K562 (cell line): ENCODE measurements around the gene TOR1AIP2. TPM values are rescaled to one million over a fixed set of nuclear protein-coding genes. Genes with fewer than 3 reads are reported as not detected.

ENCODE experiments used
- ATAC-seq: fragments of 200-7000 bp; cut with Tn5 transposase; 3 replicates; pipeline ENCODE4 v1.9.1; 2020; ENCODE audit warnings: moderate library complexity
- BruUV-seq: library from RNA; stranded (reverse); fragments of 400-500 nt; replicated peaks from 2 replicates; lab custom pipeline; 2021; lab: Mats Ljungman, UMichigan
- CTCF ChIA-PET: fragments of 300-600 bp; formaldehyde crosslinking; extraction: SDS; loops from one replicate; lab custom pipeline; 2021; ENCODE audit warnings: low intra/inter-chr PET ratio; lab: Yijun Ruan, JAX
- POLR2A ChIA-PET: fragments of 300-600, 350-650 bp; sonication (Branson Sonifier 250); formaldehyde crosslinking; extraction: SDS; loops from one replicate; lab custom pipeline; 2021; ENCODE audit warnings: antibody characterized with exemption, inconsistent platforms; lab: Yijun Ruan, JAX
- DNase-seq, 4 experiments: peaks; one replicate each; pipeline versions ENCODE4 v3.0.0 to v3.0.0-alpha.2; 2011 to 2018; ENCODE audit warnings: low spot score in 3 of 4, mixed read lengths in 3 of 4; ENCODE audit errors: extremely low read depth in 1 of 4
- FAIRE-seq: peaks from 2 replicates; lab custom pipeline; 2011; peaks lifted over from hg19 to GRCh38; lab: Jason Lieb, UNC
- H2AFZ ChIP-seq: 2 replicates; pipeline ENCODE4 v1.6.0; 2011; ENCODE audit warnings: low read depth, low read length, control low read depth, inconsistent platforms
- H3K27ac ChIP-seq: fragments of 200-600 bp; 3 replicates; pipeline ENCODE4 v1.8.0; 2011; ENCODE audit warnings: low read depth, mild to moderate bottlenecking, control low read depth, inconsistent platforms, low read length, moderate library complexity, mixed read lengths; ENCODE audit errors: extremely low read depth
- H3K27me3 ChIP-seq, 2 experiments: fragments of 300-600 bp in 1 of 2; 2 replicates in 1 of 2; 3 replicates in 1 of 2; pipeline versions ENCODE4 v1.6.0 to v1.8.0; 2011; ENCODE audit warnings: inconsistent platforms in 2 of 2, low read length in 2 of 2, mild to moderate bottlenecking in 1 of 2, mixed read lengths in 1 of 2, moderate library complexity in 1 of 2; ENCODE audit not compliant: control insufficient read depth in 2 of 2, insufficient read depth in 2 of 2
- H3K36me3 ChIP-seq: fragments of 300-600 bp; 3 replicates; pipeline ENCODE4 v1.8.0; 2011; ENCODE audit warnings: mild to moderate bottlenecking, low read length, inconsistent platforms; ENCODE audit not compliant: control insufficient read depth, insufficient read depth
- H3K4me1 ChIP-seq, 2 experiments: fragments of 200-600 bp in 1 of 2; replicated peaks in 1 of 2; 2 replicates in 1 of 2; 3 replicates in 1 of 2; pipeline versions ENCODE4 v1.5.1 to v1.8.0; 2011; ENCODE audit warnings: inconsistent platforms in 2 of 2, low read length in 2 of 2, mild to moderate bottlenecking in 1 of 2, mixed read lengths in 1 of 2, moderate library complexity in 1 of 2; ENCODE audit not compliant: control insufficient read depth in 2 of 2, insufficient read depth in 2 of 2
- H3K4me2 ChIP-seq: 2 replicates; pipeline ENCODE4 v1.6.1; 2011; ENCODE audit warnings: low read length, control low read depth, inconsistent platforms, mixed read lengths; ENCODE audit not compliant: insufficient read depth
- H3K4me3 ChIP-seq: fragments of 200-600 bp; sonication (generic), shearing (Covaris generic); 2 replicates; pipeline ENCODE4 v1.5.1; 2016; ENCODE audit warnings: control low read depth, inconsistent platforms
- H3K79me2 ChIP-seq: fragments of 200-600 bp; 3 replicates; pipeline ENCODE4 v1.8.0; 2011; ENCODE audit warnings: low read length, inconsistent platforms; ENCODE audit not compliant: control insufficient read depth, insufficient read depth
- H3K9ac ChIP-seq, 2 experiments: 2 replicates each; pipeline versions ENCODE4 v1.6.0 to v1.6.1; 2011; ENCODE audit warnings: low read depth in 2 of 2, low read length in 2 of 2, control low read depth in 1 of 2, inconsistent platforms in 1 of 2, mild to moderate bottlenecking in 1 of 2, mixed read lengths in 1 of 2; ENCODE audit not compliant: insufficient read depth in 1 of 2
- H3K9me1 ChIP-seq: one replicate; pipeline ENCODE4 v1.6.0; 2011; ENCODE audit warnings: inconsistent platforms, mild to moderate bottlenecking, low read length, moderate library complexity; ENCODE audit not compliant: control insufficient read depth, insufficient read depth
- H3K9me3 ChIP-seq: replicated peaks from 2 replicates; pipeline ENCODE4 v1.5.1; 2011; ENCODE audit warnings: low read depth, low read length, inconsistent platforms; ENCODE audit not compliant: control insufficient read depth, insufficient read depth
- H4K20me1 ChIP-seq: replicated peaks from 2 replicates; pipeline ENCODE4 v1.6.1; 2011; ENCODE audit warnings: low read length, inconsistent platforms, mixed read lengths; ENCODE audit not compliant: control insufficient read depth, insufficient read depth
- ETV1 ChIP-seq: fragments of 450-650 bp; conservative IDR thresholded peaks from 2 replicates; pipeline ENCODE4 v1.6.1; 2016; ENCODE audit warnings: missing genetic modification characterization, control low read depth, low read depth, missing compliant biosample characterization
- ZC3H4 ChIP-seq: sonication (generic); formaldehyde crosslinking; IDR thresholded peaks from 2 replicates; pipeline ENCODE4 v1.9.0; 2021; ENCODE audit warnings: missing genetic modification reagents, borderline replicate concordance
- ZNF347 ChIP-seq: fragments of 450-650 bp; formaldehyde crosslinking; IDR thresholded peaks from 2 replicates; pipeline ENCODE4 v1.4.0; 2020; ENCODE audit warnings: low read depth, mild to moderate bottlenecking, moderate library complexity
- ZNF431 ChIP-seq: sonication (generic); formaldehyde crosslinking; IDR thresholded peaks from 2 replicates; pipeline ENCODE4 v1.8.0; 2022; ENCODE audit warnings: mild to moderate bottlenecking, missing genetic modification reagents
- ZNF830 ChIP-seq: fragments of 250-450 bp; sonication (Bioruptor Pico); IDR thresholded peaks from 2 replicates; pipeline ENCODE4 v1.5.0; 2021; ENCODE audit warnings: mild to moderate bottlenecking
- WGBS: fragments of 100-300 bp; shearing (Covaris generic); methylation state at CpG from one replicate; pipeline ENCODE4 v1.1.6; 2016; ENCODE audit warnings: low coverage, mixed read lengths; ENCODE audit not compliant: insufficient coverage; ENCODE audit errors: missing lambda C conversion rate; 5-methylcytosine and 5-hydroxymethylcytosine counted together
- in situ Hi-C: fragments of 300-500 bp; cut with MboI; formaldehyde crosslinking; loops from 4 replicates; pipeline ENCODE4 v1.15.0; 2018; ENCODE audit warnings: inconsistent platforms, mixed read lengths
- intact Hi-C: fragments of 100-400 bp; cut with micrococcal nuclease; formaldehyde crosslinking; loops from 2 replicates; pipeline ENCODE4 v1.14.2; 2022
- polyA plus RNA-seq, 8 experiments: library from polyadenylated mRNA; depleted of rRNA in 4 of 8; stranded (reverse) in 5 of 8; unstranded in 3 of 8; fragments of >200 nt; fragmentation: Nextera tagmentation in 2 of 8; fragmentation: Illumina TruSeq in 1 of 8; extraction: Ambion mirVana in 2 of 8; extraction: Trizol in 1 of 8; gene quantifications; 2 replicates each; pipeline versions ENCODE4 v1.2.1 to v1.2.3, GENCODE V29; 2011 to 2014; ENCODE audit warnings: inconsistent platforms in 1 of 8, missing spikeins in 1 of 8
- total RNA-seq, 7 experiments: library from RNA; depleted of rRNA in 6 of 7; stranded (reverse); fragments of >200 nt in 6 of 7; fragmentation: Illumina TruSeq in 2 of 7; extraction: Trizol in 2 of 7; gene quantifications; 2 replicates each; pipeline versions ENCODE4 v1.2.1 to v1.2.3, GENCODE V29; 2011 to 2021; ENCODE audit warnings: low replicate concordance in 1 of 7
- TF ChIP-seq, protein P1 (sequence below): sonication (generic); formaldehyde crosslinking; IDR thresholded peaks from 2 replicates; pipeline ENCODE4 v1.9.0; 2022; ENCODE audit warnings: mild to moderate bottlenecking, missing genetic modification reagents
- TF ChIP-seq, protein P2 (sequence below): fragments of 450-650 bp; formaldehyde crosslinking; IDR thresholded peaks from 2 replicates; pipeline ENCODE4 v1.4.0; 2020; ENCODE audit warnings: mild to moderate bottlenecking, moderate library complexity
- TF ChIP-seq, protein P3 (sequence below): fragments of 250-450 bp; sonication (Bioruptor Pico); IDR thresholded peaks from 2 replicates; pipeline ENCODE4 v1.4.0; 2020; ENCODE audit warnings: mild to moderate bottlenecking, moderate library complexity
- TF ChIP-seq, protein P4 (sequence below): fragments of 450-650 bp; formaldehyde crosslinking; IDR thresholded peaks from 2 replicates; pipeline ENCODE4 v1.4.0; 2020; ENCODE audit warnings: mild to moderate bottlenecking, mixed read lengths

The TOR1AIP2 gene
- total and polyA plus RNA-seq, 9 of the 15 experiments (the other 6 are each of a cell fraction or from before 2014, with no cell fraction given) = 16.7 to 122 (median 41.4) TPM

DNA sequence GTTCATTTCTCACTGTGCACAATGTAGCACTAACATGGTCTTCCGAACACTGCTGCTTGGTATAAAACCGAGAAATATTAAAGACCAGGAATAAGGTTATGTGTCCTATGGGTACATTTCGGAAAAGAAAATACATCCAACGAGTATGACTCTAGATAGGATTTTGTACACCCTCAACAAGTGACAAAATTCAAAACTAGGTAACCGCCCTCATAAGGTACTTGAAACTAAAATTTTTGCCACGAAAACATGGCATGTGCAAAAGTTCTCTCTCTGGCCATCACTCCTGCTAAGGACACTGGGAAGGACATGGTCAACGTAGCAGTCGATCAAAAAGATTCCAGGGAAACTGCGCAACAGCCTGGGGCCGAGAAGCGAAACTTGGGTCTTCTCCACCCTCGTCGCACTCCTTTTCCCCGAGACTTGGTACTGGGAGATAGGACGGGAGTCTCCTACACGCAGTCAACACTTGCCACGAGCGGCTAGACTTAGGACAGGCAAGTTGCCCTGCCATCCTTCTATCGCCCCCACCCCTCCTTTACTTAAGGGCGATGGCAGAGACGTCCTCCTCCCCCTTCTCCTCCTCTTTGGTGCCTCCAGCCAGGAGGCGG is 4.1 kb upstream of the TOR1AIP2 start:
- POLR2A ChIA-PET = interaction anchor here (0.6 to 2.1 kb wide), 20 partner anchors 12 to 1645 kb away, joined by 3 to 15 read pairs (median 4); partner anchors contain the start of gene CEP350
- TSS peak; percentile 65 for BruUV-seq
- H3K9ac ChIP-seq = peak overlapping the region; percentile 97 to 98
- ATAC-seq (peak; percentile 59), DNase-seq (peak in 2 of 4 experiments; percentile 73 to 88), FAIRE-seq (no peak)
- H3K36me3 ChIP-seq = peaks cover 27% of the 10 kb centered on the region; the same call in 2 of the 3 replicates
- WGBS = under 1% methylated on average over 19 of the region's 22 CpGs
- intact Hi-C loops = loop anchor here (2.0 to 10.0 kb wide), 2 partner anchors 73 to 173 kb away; partner anchors contain the start of gene CEP350
- peaks cover 63% of the 10 kb centered on the region for H3K79me2 ChIP-seq
- H3K9me3 ChIP-seq = no peaks in the 10 kb centered on the region
- CTCF ChIA-PET = interaction anchor here (0.8 kb wide), 1 partner anchor 72 kb away, joined by 4 read pairs; no protein-coding TSS in a partner anchor
- H3K4me1 ChIP-seq = peaks cover 12% of the 10 kb centered on the region in 2 experiments; a peak in 4 of 5 replicates
- no peaks in the 10 kb centered on the region for H3K9me1 ChIP-seq
- H3K4me3 ChIP-seq = peak overlapping the region; percentile 87
- H3K27ac ChIP-seq = peak overlapping the region; percentile 98
- peak overlapping the region; percentile 98 for H2AFZ ChIP-seq
- no peaks in the 10 kb centered on the region for H4K20me1 ChIP-seq
- H3K4me2 ChIP-seq = peak overlapping the region; percentile 98
- in situ Hi-C loops = no loop called here
- no peaks in the 10 kb centered on the region for H3K27me3 ChIP-seq
- peak; percentile 97; the same call in 1 of the 2 replicates for TF ChIP-seq ZC3H4 (CRISPR knock-in tag)
- TF ChIP-seq ETV1 (tag) = 0 out of 2 replicates have a peak, but pooled peaks have one; percentile 17
- TF ChIP-seq ZNF830 (CRISPR knock-in tag) = 0 out of 2 replicates have a peak, but pooled peaks have one; percentile 88
- TF ChIP-seq, protein P1, sequence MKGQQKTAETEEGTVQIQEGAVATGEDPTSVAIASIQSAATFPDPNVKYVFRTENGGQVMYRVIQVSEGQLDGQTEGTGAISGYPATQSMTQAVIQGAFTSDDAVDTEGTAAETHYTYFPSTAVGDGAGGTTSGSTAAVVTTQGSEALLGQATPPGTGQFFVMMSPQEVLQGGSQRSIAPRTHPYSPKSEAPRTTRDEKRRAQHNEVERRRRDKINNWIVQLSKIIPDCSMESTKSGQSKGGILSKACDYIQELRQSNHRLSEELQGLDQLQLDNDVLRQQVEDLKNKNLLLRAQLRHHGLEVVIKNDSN (CRISPR knock-in tag) = peak; percentile 67
- TF ChIP-seq, protein P2, sequence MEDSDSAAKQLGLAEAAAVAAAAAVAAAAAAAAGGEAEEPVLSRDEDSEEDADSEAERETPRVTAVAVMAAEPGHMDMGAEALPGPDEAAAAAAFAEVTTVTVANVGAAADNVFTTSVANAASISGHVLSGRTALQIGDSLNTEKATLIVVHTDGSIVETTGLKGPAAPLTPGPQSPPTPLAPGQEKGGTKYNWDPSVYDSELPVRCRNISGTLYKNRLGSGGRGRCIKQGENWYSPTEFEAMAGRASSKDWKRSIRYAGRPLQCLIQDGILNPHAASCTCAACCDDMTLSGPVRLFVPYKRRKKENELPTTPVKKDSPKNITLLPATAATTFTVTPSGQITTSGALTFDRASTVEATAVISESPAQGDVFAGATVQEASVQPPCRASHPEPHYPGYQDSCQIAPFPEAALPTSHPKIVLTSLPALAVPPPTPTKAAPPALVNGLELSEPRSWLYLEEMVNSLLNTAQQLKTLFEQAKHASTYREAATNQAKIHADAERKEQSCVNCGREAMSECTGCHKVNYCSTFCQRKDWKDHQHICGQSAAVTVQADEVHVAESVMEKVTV (CRISPR knock-in tag) = no peak
- peak; percentile 82; the same call in 1 of the 2 replicates for TF ChIP-seq ZNF431 (CRISPR knock-in tag)
- TF ChIP-seq, protein P3, sequence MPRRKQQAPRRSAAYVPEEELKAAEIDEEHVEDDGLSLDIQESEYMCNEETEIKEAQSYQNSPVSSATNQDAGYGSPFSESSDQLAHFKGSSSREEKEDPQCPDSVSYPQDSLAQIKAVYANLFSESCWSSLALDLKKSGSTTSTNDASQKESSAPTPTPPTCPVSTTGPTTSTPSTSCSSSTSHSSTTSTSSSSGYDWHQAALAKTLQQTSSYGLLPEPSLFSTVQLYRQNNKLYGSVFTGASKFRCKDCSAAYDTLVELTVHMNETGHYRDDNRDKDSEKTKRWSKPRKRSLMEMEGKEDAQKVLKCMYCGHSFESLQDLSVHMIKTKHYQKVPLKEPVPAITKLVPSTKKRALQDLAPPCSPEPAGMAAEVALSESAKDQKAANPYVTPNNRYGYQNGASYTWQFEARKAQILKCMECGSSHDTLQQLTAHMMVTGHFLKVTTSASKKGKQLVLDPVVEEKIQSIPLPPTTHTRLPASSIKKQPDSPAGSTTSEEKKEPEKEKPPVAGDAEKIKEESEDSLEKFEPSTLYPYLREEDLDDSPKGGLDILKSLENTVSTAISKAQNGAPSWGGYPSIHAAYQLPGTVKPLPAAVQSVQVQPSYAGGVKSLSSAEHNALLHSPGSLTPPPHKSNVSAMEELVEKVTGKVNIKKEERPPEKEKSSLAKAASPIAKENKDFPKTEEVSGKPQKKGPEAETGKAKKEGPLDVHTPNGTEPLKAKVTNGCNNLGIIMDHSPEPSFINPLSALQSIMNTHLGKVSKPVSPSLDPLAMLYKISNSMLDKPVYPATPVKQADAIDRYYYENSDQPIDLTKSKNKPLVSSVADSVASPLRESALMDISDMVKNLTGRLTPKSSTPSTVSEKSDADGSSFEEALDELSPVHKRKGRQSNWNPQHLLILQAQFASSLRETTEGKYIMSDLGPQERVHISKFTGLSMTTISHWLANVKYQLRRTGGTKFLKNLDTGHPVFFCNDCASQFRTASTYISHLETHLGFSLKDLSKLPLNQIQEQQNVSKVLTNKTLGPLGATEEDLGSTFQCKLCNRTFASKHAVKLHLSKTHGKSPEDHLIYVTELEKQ = no peak
- TF ChIP-seq, protein P4, sequence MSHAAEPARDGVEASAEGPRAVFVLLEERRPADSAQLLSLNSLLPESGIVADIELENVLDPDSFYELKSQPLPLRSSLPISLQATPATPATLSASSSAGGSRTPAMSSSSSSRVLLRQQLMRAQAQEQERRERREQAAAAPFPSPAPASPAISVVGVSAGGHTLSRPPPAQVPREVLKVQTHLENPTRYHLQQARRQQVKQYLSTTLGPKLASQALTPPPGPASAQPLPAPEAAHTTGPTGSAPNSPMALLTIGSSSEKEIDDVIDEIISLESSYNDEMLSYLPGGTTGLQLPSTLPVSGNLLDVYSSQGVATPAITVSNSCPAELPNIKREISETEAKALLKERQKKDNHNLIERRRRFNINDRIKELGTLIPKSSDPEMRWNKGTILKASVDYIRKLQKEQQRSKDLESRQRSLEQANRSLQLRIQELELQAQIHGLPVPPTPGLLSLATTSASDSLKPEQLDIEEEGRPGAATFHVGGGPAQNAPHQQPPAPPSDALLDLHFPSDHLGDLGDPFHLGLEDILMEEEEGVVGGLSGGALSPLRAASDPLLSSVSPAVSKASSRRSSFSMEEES = peak; percentile 17; the same call in 1 of the 2 replicates
- 0 out of 2 replicates have a peak, but pooled peaks have one; percentile 67 for TF ChIP-seq ZNF347 (CRISPR knock-in tag)
